GF-D8 (cell line): ENCODE data around the gene SYT2.
"Not testable (repeated sequence)": the region's sequence is repeated elsewhere in the genome, so short reads cannot be mapped to it uniquely, and the experiment has no call there.

Source experiments
- DNase-seq: peaks from one replicate; lab custom pipeline; 2025; lab: John Stamatoyannopoulos, UW

The SYT2 gene

GRCh38 chr1:202623075-202623474 lies 87.2 kb downstream of the SYT2 start:
- no peak for DNase-seq

- no peak for DNase-seq
Measured at GRCh38 chr1:202622388-202622787, 87.9 kb downstream of the SYT2 start.

GRCh38 chr1:202621446-202621845 lies 88.8 kb downstream of the SYT2 start:
- no peak for DNase-seq

- DNase-seq = not testable (repeated sequence)
Measured at GRCh38 chr1:202620036-202620435, 90.2 kb downstream of the SYT2 start.

- DNase-seq = no peak
Measured at GRCh38 chr1:202619505-202619904, 90.7 kb downstream of the SYT2 start.

GRCh38 chr1:202619012-202619411 lies 91.2 kb downstream of the SYT2 start:
- not testable (repeated sequence) for DNase-seq

- DNase-seq = peak; percentile 77
Measured at GRCh38 chr1:202616355-202616915, 93.8 kb downstream of the SYT2 start.

- DNase-seq = peak; percentile 96
Measured at GRCh38 chr1:202615501-202616354, 94.5 kb downstream of the SYT2 start.

- not testable (repeated sequence) for DNase-seq
Measured at GRCh38 chr1:202615208-202615500, 95.1 kb downstream of the SYT2 start.

GRCh38 chr1:202614363-202615207 lies 95.7 kb downstream of the SYT2 start:
- DNase-seq = not testable (repeated sequence)

- no peak for DNase-seq
Measured at GRCh38 chr1:202613571-202613970, 96.7 kb downstream of the SYT2 start.

- not testable (repeated sequence) for DNase-seq
Measured at GRCh38 chr1:202612036-202612435, 98.2 kb downstream of the SYT2 start.

GRCh38 chr1:202605515-202605914 lies 104.7 kb downstream of the SYT2 start:
- DNase-seq = no peak

- DNase-seq = no peak
Measured at GRCh38 chr1:202603435-202603834, 106.8 kb downstream of the SYT2 start.

- no peak for DNase-seq
Measured at GRCh38 chr1:202600432-202601041, 109.7 kb downstream of the SYT2 start.

GRCh38 chr1:202599669-202600431 lies 110.4 kb downstream of the SYT2 start:
- DNase-seq = no peak

- no peak for DNase-seq
Measured at GRCh38 chr1:202597090-202597761, 113.0 kb downstream of the SYT2 start.

GRCh38 chr1:202596638-202597037 lies 113.6 kb downstream of the SYT2 start:
- no peak for DNase-seq

- no peak for DNase-seq
Measured at GRCh38 chr1:202593845-202594244, 116.4 kb downstream of the SYT2 start.

GRCh38 chr1:202592146-202592545 lies 118.1 kb downstream of the SYT2 start:
- DNase-seq = no peak

GRCh38 chr1:202591515-202591914 lies 118.7 kb downstream of the SYT2 start:
- DNase-seq = no peak
